ENCODE data around the gene CD109.
"Not testable (repeated sequence)": the region's sequence is repeated elsewhere in the genome, so short reads cannot be mapped to it uniquely, and the experiment has no call there.

The CD109 gene

DNA sequence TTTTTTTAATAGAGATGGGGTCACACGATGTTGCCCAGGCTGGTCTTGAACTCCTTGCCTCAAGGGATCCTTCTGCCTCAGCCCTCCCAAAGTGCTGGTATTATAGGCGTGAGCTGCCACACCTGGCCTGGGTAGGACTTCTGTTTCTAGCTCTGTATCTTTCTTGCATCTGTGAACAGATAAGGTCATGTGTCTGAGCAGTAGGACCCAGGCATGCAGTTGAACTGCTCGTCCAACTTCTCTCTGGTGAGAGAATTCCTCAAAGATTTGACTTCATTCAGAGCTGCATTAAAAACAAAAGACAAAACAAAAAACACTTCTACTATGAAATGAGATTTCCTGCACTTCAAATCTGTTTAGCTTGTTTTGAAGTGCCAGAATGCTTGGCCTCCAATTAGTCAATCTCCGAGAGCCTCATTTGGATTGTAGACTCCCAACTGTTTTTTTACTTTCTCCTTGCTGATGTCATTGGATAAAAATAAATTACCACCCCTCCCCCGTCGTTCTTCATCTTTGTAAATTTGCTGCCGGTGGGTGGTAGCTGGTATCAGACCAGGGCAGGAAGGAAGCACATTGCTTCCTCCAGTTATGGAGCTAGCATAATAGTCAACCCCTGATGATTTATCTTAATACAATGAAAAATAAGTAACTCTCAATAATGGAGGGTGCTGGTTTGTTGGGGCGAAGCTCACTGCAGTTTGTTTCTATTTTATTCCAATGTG is 17.6 kb downstream of the CD109 start:
- TF ChIP-seq, protein P1, sequence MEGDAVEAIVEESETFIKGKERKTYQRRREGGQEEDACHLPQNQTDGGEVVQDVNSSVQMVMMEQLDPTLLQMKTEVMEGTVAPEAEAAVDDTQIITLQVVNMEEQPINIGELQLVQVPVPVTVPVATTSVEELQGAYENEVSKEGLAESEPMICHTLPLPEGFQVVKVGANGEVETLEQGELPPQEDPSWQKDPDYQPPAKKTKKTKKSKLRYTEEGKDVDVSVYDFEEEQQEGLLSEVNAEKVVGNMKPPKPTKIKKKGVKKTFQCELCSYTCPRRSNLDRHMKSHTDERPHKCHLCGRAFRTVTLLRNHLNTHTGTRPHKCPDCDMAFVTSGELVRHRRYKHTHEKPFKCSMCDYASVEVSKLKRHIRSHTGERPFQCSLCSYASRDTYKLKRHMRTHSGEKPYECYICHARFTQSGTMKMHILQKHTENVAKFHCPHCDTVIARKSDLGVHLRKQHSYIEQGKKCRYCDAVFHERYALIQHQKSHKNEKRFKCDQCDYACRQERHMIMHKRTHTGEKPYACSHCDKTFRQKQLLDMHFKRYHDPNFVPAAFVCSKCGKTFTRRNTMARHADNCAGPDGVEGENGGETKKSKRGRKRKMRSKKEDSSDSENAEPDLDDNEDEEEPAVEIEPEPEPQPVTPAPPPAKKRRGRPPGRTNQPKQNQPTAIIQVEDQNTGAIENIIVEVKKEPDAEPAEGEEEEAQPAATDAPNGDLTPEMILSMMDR (IDR thresholded peaks at IDR 0.05; ENCODE audit: low read length, missing control alignments), result no peak
- peak; percentile 26 for DNase-seq (ENCODE audit: low read depth)
- H3K4me3 ChIP-seq (replicated peaks; ENCODE audit: low read depth, low read length), result no peak overlapping the region

DNA sequence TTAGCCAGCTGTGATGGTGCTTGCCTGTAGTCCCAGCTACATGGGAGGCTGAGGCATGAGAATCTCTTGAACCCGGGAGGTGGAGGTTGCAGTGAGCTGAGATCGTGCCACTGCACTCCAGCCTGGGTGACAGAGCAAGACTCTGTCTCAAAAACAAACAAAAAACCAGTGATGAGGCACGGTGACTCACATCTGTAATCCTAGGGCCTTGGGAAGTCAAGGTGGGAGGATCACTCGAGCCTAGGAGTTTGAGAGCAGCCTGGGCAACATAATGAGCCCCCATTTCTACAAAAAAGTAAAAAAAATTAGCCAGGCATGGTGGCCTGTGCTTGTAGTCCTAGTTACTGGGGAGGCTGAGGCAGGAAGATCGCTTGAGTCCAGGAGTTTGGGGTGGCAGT is 19.1 kb downstream of the CD109 start:
- DNase-seq (ENCODE audit: low read depth), result peak; percentile 38

DNA sequence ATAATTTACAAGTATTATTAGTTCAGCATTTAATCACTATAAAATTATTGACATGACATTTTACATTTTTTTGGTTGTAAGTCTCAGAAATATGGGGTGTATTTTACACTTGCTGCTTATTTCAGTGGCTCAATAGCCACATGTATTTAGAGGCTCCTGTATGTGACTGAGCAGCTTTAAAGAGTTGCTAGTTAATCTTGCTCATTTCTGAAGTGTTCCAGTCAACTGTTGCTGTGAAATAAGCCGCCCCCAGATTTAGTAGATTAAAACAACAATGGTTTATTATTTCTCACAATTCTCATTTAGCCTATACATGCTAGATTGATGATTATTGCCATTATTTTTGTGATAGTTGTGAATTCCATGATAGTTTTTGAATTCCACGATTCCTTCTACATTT is 23.0 kb downstream of the CD109 start:
- TF ChIP-seq, protein P1 (IDR thresholded peaks at IDR 0.05; ENCODE audit: low read length, missing control alignments), result no peak
- H3K4me3 ChIP-seq (replicated peaks; ENCODE audit: low read depth, low read length), result no peak overlapping the region
- DNase-seq (ENCODE audit: low read depth), result no peak

More for the DNA sequence above, 19.1 kb downstream of the CD109 start:
- H3K4me3 ChIP-seq (replicated peaks; ENCODE audit: low read depth, low read length), result not testable (repeated sequence)

DNA sequence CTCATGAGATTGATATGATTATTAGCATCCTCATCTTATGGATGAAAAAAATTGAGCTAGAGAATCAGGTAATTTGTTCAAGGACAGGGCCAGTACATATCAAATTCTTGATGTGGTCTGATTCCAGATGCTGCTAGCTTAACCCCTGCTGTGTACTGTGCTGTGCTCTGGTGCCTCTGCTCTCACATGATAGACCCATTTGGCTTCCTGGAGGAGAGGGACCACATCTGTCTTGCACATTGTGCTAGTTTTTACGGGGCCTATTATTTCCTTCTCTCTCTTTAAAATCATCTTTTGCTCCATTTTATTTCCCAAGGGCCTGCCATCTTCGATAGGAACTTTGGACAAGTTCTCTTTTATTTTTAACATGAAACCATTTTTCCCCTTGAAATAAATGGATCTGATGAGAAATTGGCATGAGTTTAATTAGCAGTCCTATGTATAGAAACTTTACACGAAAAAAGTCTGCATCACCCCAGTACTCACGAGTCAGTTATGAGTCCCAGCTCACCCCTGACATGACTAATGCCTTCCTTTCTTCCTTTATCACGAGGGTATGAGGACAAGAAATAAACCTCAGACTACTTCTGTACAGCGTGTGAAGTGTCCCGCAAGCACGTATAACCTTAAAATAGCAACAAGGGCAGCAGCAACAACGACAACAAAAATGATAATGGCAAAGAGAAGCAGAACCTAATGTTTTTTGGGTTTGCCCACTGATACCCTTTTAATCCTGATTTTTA is 26.5 kb downstream of the CD109 start:
- no peak overlapping the region for H3K4me3 ChIP-seq (replicated peaks; ENCODE audit: low read depth, low read length)
- TF ChIP-seq, protein P1 (IDR thresholded peaks at IDR 0.05; ENCODE audit: low read length, missing control alignments), result no peak
- DNase-seq (ENCODE audit: low read depth), result peak; percentile 75

DNA sequence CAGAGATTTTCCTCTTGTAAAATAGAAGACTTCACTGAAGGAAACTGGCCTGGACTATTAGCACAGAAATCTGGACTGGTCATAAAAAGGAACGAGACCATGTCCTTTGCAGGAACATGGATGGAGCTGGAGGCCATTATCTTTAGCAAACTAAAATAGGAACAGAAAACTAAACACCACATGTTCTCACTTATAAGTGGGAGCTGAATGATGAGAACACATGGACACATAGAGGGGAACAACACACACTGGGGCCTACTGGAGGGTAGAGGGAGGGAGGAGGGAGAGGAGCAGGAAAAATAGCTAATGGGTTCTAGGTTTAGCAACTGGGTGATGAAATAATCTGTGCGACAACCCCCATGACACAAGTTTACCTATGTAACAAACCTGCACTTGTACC is 27.5 kb downstream of the CD109 start:
- not testable (repeated sequence) for H3K4me3 ChIP-seq (replicated peaks; ENCODE audit: low read depth, low read length); DNase-seq (ENCODE audit: low read depth)

DNA sequence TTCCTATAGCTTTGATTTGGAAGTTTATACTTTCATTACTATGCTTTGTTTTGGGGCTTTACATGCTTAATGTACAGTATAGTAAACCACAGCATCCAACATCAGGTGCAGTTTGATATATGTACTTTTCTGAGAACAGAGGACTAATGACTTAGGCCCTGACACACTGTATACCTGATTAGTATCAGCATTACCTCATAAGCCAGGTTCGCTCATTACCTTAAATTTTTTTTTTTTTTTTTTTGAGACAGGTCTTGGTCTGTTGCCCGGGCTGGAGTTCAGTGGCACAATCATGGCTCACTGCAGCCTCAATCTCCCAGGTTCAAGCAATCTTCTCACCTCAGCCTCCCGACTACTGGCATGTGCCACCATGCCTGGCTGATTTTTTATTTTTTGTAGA is 28.4 kb downstream of the CD109 start:
- TF ChIP-seq, protein P1 (IDR thresholded peaks at IDR 0.05; ENCODE audit: low read length, missing control alignments), result no peak
- H3K4me3 ChIP-seq (replicated peaks; ENCODE audit: low read depth, low read length), result no peak overlapping the region
- DNase-seq (ENCODE audit: low read depth), result no peak

DNA sequence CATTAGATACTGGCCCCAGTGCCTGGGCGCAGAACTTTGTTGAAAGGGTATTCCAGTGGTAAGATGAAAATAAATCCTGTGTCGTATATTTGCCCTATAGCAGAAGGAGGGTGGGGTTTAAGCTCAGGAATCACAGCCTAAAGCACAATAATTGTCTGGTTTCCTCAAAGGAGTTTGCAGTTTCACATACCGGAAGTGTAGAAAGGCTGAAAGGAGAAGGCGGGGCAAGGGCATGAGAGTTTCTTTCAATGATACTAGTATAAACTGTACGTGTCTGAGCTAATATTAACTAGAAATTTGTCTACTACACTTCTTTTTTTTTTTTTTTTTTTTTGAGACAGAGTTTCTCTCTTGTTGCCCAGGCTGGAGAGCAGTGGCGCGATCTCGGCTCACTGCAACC is 29.2 kb downstream of the CD109 start:
- not testable (repeated sequence) for DNase-seq (ENCODE audit: low read depth)

DNA sequence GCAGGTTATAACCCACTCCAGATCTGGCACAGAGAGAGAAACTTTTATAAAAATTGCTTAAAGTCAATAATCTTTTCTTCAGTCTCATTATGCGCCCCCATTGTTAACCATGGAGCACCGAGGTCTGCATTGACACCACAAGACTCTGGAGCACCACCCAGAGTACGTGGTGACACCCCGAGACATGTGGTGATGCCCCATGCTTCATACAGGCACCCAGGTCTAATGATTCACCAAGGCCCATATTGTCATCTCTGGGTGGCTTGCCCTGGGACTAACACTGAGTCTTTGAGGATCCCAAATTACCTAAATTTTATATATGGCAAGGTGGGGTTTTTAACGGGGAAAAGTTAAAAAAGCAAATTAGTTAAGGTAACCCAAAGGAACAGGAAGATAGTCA is 31.1 kb downstream of the CD109 start:
- DNase-seq (ENCODE audit: low read depth), result no peak
- TF ChIP-seq, protein P1 (IDR thresholded peaks at IDR 0.05; ENCODE audit: low read length, missing control alignments), result no peak
- no peak overlapping the region for H3K4me3 ChIP-seq (replicated peaks; ENCODE audit: low read depth, low read length)

More for the DNA sequence above, 29.2 kb downstream of the CD109 start:
- H3K4me3 ChIP-seq (replicated peaks; ENCODE audit: low read depth, low read length), result not testable (repeated sequence)

All from fibroblast of pulmonary artery (primary cell).